WI38 (cell line): ENCODE measurements around the gene SPNS2.

Experiments
- H3K4me3 ChIP-seq: 2 replicates; pipeline ENCODE4 v1.5.1; 2011; ENCODE audit warnings: low read depth, mild to moderate bottlenecking, control low read depth, low read length
- TF ChIP-seq, protein P1 (sequence below): IDR thresholded peaks from 2 replicates; pipeline ENCODE4 v1.5.1; 2012; ENCODE audit warnings: low read depth, mild to moderate bottlenecking, control low read depth, low read length

The SPNS2 gene

GRCh38 chr17:4500191-4500571, 1.5 kb downstream of the SPNS2 start:
- TF ChIP-seq, protein P1, sequence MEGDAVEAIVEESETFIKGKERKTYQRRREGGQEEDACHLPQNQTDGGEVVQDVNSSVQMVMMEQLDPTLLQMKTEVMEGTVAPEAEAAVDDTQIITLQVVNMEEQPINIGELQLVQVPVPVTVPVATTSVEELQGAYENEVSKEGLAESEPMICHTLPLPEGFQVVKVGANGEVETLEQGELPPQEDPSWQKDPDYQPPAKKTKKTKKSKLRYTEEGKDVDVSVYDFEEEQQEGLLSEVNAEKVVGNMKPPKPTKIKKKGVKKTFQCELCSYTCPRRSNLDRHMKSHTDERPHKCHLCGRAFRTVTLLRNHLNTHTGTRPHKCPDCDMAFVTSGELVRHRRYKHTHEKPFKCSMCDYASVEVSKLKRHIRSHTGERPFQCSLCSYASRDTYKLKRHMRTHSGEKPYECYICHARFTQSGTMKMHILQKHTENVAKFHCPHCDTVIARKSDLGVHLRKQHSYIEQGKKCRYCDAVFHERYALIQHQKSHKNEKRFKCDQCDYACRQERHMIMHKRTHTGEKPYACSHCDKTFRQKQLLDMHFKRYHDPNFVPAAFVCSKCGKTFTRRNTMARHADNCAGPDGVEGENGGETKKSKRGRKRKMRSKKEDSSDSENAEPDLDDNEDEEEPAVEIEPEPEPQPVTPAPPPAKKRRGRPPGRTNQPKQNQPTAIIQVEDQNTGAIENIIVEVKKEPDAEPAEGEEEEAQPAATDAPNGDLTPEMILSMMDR: no peak
- H3K4me3 ChIP-seq: no peak overlapping the region

DNA sequence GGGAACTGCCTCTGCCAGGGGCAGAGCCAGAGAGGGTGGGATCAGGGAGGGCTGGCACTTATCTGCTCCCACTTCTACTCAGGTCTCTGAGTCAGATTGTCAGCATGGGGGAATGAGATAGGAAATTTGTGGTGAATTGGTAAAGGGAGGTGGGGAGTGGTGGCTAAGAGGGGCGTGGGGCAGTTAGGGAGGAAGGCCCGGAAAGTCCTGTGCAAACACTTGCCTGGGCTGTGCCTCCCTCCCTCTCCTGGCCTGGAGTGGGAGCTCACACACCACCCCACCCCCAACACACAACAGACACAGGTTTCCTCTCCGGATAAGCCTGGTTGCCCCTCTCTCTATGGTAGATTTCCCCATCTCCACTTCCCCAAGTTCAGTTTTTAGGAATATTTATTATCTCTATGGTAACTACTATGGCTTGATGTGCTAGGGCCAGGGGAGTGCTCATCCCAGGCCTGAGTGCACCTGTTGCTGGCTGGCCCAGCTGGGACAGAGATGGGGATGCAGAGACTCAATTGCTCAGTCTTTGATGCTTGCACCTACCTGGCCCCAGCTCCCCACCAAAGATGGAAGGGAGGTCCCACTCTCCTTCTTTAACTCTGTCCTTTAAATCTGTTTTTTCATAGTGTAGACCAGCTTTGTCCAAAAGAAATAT, 2.7 kb downstream of the SPNS2 start:
- TF ChIP-seq, protein P1: no peak
- no peak overlapping the region for H3K4me3 ChIP-seq

- TF ChIP-seq, protein P1: no peak
- H3K4me3 ChIP-seq: no peak overlapping the region
These were observed 3.9 kb downstream of the SPNS2 start for GRCh38 chr17:4502466-4503154.

DNA sequence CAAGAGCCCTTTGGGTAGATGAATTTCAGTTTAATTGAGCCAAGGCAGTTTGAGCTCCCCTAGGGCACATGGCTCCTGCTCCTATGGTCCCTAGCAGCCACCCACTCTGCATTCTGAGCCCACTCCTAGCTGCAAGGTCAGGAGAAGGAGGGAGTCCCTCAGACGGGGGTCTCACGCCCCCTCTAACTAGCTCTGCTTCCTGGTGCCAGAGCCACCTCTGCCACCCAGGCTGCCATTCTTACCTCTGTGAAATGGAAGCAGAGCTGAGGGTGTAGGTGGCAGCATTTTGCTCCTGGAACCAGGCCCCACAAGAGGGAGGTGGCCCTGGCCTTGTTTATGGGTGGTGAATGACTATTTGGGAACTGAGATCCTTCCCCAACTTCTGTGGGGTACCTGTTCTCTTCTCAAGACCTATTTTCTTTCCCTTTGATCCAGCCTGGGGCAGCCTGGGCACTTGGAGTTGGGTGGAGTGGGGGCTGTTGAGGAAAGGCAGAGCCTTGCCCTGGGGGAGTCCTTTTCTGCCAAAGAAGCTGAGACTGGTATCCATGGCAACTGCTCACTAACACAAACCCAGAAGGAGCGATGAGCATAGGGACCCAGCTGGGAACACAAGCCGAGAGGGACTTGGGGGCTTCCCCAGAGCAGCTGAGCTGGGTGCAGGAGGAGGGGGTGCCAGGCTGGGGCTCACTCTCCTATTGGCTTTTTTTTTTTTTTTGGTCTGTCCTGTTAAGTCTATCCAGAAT, 4.8 kb downstream of the SPNS2 start:
- no peak overlapping the region for H3K4me3 ChIP-seq
- TF ChIP-seq, protein P1: no peak

DNA sequence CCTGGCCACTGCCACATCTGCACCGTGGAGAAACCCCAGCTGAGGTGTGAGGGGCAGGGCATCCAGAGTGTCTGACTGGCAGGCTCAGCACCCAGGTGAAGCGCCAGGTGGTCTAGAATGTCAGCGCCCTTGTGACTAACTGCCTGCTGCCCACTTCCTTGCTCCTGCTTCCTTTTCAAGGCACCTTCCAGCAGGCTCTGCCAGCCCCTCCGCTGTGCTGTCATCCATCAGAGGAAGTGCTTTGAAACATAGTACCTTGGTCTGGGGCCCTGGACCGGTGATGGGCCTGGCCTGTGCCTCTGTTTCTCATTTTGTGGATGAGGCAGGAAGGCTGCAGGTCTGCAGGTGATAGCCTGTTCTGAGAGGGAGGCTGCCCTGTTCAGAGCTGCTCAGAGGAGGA, 5.5 kb downstream of the SPNS2 start:
- H3K4me3 ChIP-seq: no peak overlapping the region
- TF ChIP-seq, protein P1: no peak

- H3K4me3 ChIP-seq: no peak overlapping the region
These were observed 6.5 kb downstream of the SPNS2 start for GRCh38 chr17:4505187-4505586.

More at GRCh38 chr17:4505187-4505586, 6.5 kb downstream of the SPNS2 start:
- TF ChIP-seq, protein P1: no peak
